H1 (cell line): ENCODE data around the gene HRH2. TPM values are rescaled to one million over a fixed set of nuclear protein-coding genes. Genes with fewer than 3 reads are reported as not detected.

Experiments used
- EZH2 ChIP-seq: fragments of 200-600 bp; sonication (generic); IDR thresholded peaks from 2 replicates; pipeline ENCODE4 v1.7.1; 2012; ENCODE audit warnings: low read depth, mild to moderate bottlenecking, moderate library complexity, low read length, inconsistent platforms; ENCODE audit not compliant: severe bottlenecking
- HDAC2 ChIP-seq, 2 experiments: fragments of 300-600 bp in 1 of 2; sonication (generic) in 1 of 2; IDR thresholded peaks; 2 replicates each; pipeline ENCODE4 v1.6.1; 2011 to 2012; ENCODE audit warnings: low read depth in 2 of 2, low read length in 2 of 2, mild to moderate bottlenecking in 2 of 2, moderate library complexity in 2 of 2, borderline replicate concordance in 1 of 2, inconsistent platforms in 1 of 2
- MAX ChIP-seq: IDR thresholded peaks from 2 replicates; pipeline ENCODE4 v1.6.1; 2012; ENCODE audit warnings: inconsistent platforms
- RAD21 ChIP-seq, 2 experiments: IDR thresholded peaks in 1 of 2; conservative IDR thresholded peaks in 1 of 2; 2 replicates each; pipeline ENCODE4 v1.6.1; 2011; ENCODE audit warnings: low read depth in 2 of 2, low read length in 2 of 2, improper control_type of control experiment in 1 of 2, inconsistent platforms in 1 of 2, mild to moderate bottlenecking in 1 of 2, moderate library complexity in 1 of 2
- SIN3A ChIP-seq, 2 experiments: IDR thresholded peaks in 1 of 2; conservative IDR thresholded peaks in 1 of 2; 2 replicates each; pipeline ENCODE4 v1.6.1; 2011 to 2012; ENCODE audit warnings: low read length in 2 of 2, improper control_type of control experiment in 1 of 2, low read depth in 1 of 2, mild to moderate bottlenecking in 1 of 2
- SRF ChIP-seq: IDR thresholded peaks from 2 replicates; pipeline ENCODE4 v1.6.1; 2011; ENCODE audit warnings: mild to moderate bottlenecking, low read depth, low read length, moderate library complexity
- TBP ChIP-seq: IDR thresholded peaks from 2 replicates; pipeline ENCODE4 v1.6.1; 2011; ENCODE audit warnings: low read depth, low read length, improper control_type of control experiment
- polyA plus RNA-seq, 7 experiments: library from polyadenylated mRNA; depleted of rRNA in 3 of 7; stranded (reverse) in 5 of 7; unstranded in 2 of 7; fragments of >200 nt in 5 of 7; fragments of 200-250 nt in 2 of 7; gene quantifications; 1 replicate in 5 of 7; 2 replicates in 1 of 7; 4 replicates in 1 of 7; pipeline versions ENCODE4 v1.2.1 to v1.2.3, GENCODE V29; 2011 to 2013; ENCODE audit warnings: missing spikeins in 2 of 7, mixed read lengths in 2 of 7
- total RNA-seq: library from RNA; stranded (reverse); fragmentation: NEBNext Ultra II Directional; extraction: Animal tissue kit (Norgen Biotek cat#: 25700); gene quantifications from 2 replicates; pipeline ENCODE4 v1.2.1, GENCODE V29; 2021
- TF ChIP-seq, protein P1 (sequence below), 3 experiments: IDR thresholded peaks; 1 replicate in 2 of 3; 2 replicates in 1 of 3; pipeline versions ENCODE4 v1.5.1 to v1.6.1; 2011; ENCODE audit warnings: low read length in 3 of 3, mild to moderate bottlenecking in 3 of 3, inconsistent platforms in 2 of 3, low read depth in 1 of 3, moderate library complexity in 1 of 3; ENCODE audit not compliant: insufficient read depth in 1 of 3; ENCODE audit errors: control extremely low read depth in 1 of 3

The HRH2 gene
- total and polyA plus RNA-seq, 2 of the 8 experiments (the other 6 are each of a cell fraction or from before 2014, with no cell fraction given): 7.8 to 8.1 TPM

DNA sequence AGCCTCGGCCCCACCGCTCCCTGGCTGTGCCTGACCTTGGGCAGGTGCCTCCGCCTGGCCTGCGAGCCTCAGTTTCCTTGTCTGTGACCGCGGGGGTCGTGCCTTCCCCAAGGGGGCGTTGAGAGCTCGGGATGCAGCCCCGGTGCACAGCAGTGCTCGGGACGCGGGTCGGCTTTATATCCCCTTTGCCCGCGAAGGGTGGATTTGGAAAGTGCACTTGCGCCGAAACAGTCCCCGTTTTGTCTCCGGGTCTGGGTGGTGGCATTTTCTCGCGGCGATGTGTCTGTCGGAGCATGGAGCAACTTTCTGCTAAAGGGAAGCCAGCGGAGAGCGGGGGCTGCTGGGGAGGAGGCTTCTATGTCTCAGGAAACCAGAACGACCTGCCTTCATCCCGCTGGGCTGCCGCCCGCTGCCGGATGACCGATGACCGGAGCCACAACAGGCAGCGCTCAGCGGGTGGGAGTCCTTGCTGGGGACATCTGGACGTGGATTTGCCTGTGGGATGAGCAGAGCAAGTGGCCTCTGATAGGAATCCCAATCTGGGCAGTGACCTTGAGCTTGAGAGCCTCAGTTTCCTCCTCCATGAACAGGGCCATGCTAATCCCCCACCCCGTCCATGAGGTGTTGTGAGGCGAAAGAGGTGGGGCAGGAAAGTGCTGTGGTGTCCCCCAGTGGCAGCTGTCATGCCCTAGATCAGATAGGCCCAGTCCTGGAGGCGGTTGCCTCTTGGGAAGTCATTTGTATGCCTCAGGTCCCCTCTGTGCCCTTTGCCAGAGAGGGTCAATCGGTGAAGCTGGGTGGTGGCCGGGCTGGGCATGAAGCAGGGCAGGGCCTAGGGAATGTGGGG, 651 bp downstream of the HRH2 start (continued):
- TF ChIP-seq SIN3A (conservative IDR thresholded peaks at IDR 0.05 in 1 of 2, IDR thresholded peaks at IDR 0.05 in 1 of 2; ENCODE audit: low read depth in 1 of 2, low read length in 2 of 2): peak in 1 of 2 experiments; percentile 34; a peak in 1 of 4 replicates
- TF ChIP-seq, protein P1, sequence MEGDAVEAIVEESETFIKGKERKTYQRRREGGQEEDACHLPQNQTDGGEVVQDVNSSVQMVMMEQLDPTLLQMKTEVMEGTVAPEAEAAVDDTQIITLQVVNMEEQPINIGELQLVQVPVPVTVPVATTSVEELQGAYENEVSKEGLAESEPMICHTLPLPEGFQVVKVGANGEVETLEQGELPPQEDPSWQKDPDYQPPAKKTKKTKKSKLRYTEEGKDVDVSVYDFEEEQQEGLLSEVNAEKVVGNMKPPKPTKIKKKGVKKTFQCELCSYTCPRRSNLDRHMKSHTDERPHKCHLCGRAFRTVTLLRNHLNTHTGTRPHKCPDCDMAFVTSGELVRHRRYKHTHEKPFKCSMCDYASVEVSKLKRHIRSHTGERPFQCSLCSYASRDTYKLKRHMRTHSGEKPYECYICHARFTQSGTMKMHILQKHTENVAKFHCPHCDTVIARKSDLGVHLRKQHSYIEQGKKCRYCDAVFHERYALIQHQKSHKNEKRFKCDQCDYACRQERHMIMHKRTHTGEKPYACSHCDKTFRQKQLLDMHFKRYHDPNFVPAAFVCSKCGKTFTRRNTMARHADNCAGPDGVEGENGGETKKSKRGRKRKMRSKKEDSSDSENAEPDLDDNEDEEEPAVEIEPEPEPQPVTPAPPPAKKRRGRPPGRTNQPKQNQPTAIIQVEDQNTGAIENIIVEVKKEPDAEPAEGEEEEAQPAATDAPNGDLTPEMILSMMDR (IDR thresholded peaks at IDR 0.05; ENCODE audit: control extremely low read depth in 1 of 3, insufficient read depth in 1 of 3, low read depth in 1 of 3, low read length in 3 of 3): peak in 2 of 3 experiments; percentile 31 to 35; a peak in 3 of 4 replicates
- TF ChIP-seq TBP: no peak
- peak; percentile 38 to 63 for TF ChIP-seq RAD21 (IDR thresholded peaks at IDR 0.05 in 1 of 2, conservative IDR thresholded peaks at IDR 0.05 in 1 of 2; ENCODE audit: low read depth in 2 of 2, low read length in 2 of 2)
- peak; percentile 77 for TF ChIP-seq MAX
- TF ChIP-seq EZH2: peak; percentile 47
- TF ChIP-seq SRF: no peak
- TF ChIP-seq HDAC2 (IDR thresholded peaks at IDR 0.05; ENCODE audit: borderline replicate concordance in 1 of 2, low read depth in 2 of 2, low read length in 2 of 2): 0 out of 4 replicates have a peak, but pooled peaks of 1 of the 2 experiments have one; percentile 40
- TF ChIP-seq, all 59 proteins: peak for 12
